Cardiac fibroblast (primary cell): ENCODE data around the gene CHRD.

Experiments
- DNase-seq, 2 donors: peaks; one replicate each; pipeline versions ENCODE4 v3.0.0 to v3.0.0-alpha.2; 2010; ENCODE audit warnings: low read depth in 2 of 2
- H3K4me3 ChIP-seq, 2 donors: replicated peaks in 1 of 2; 1 replicate in 1 of 2; 2 replicates in 1 of 2; pipeline ENCODE4 v1.5.1; 2011; ENCODE audit warnings: low read depth in 2 of 2, low read length in 2 of 2, mild to moderate bottlenecking in 2 of 2, moderate library complexity in 1 of 2
- CTCF ChIP-seq: IDR thresholded peaks from one replicate; pipeline ENCODE4 v1.5.1; 2011; ENCODE audit warnings: low read depth, mild to moderate bottlenecking, low read length, inconsistent platforms

CHRD gene

GRCh38 chr3:184389935-184390528 is 10.2 kb downstream of the CHRD start:
- TF ChIP-seq CTCF = no peak
- H3K4me3 ChIP-seq = no peak overlapping the region
- no peak for DNase-seq

GRCh38 chr3:184391266-184391665 is 11.4 kb downstream of the CHRD start:
- H3K4me3 ChIP-seq = no peak overlapping the region
- no peak for DNase-seq
- no peak for TF ChIP-seq CTCF

- H3K4me3 ChIP-seq = no peak overlapping the region
- TF ChIP-seq CTCF = no peak
- DNase-seq = no peak
Observed at GRCh38 chr3:184395320-184395660, 15.4 kb downstream of the CHRD start.

- no peak for TF ChIP-seq CTCF
- no peak overlapping the region for H3K4me3 ChIP-seq
- DNase-seq = peak; percentile 88 to 93
Observed at GRCh38 chr3:184399410-184399809, 19.6 kb downstream of the CHRD start.

- no peak for TF ChIP-seq CTCF
- no peak for DNase-seq
- H3K4me3 ChIP-seq = no peak overlapping the region
Observed at GRCh38 chr3:184405075-184406030, 25.5 kb downstream of the CHRD start.

- no peak overlapping the region for H3K4me3 ChIP-seq
- no peak for DNase-seq
- TF ChIP-seq CTCF = no peak
Observed at GRCh38 chr3:184409331-184409926, 29.6 kb downstream of the CHRD start.
